Measurements from ENCODE around the gene NADK.
"Not testable (repeated sequence)": the region's sequence is repeated elsewhere in the genome, so short reads cannot be mapped to it uniquely, and the experiment has no call there.

DNA sequence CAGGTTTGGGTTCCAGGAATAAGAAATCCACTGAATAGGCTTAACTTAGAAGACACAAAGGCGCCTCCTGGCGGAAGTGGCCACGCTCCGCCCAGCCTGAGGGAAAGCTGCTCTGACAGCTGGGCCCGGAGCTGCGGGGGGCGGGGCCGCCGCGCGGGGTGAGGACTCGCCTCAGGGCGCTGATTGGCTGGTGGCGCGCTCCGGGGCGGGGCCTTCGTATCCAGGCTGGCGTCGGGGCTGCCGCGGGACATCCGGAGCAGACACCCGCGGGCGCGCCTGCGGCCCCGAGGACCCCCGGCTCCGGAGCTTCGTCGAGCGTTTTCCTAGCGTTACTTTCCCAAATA lies 31.7 kb downstream of the NADK start:
- not testable (repeated sequence) for TF ChIP-seq KDM1A (IDR thresholded peaks at IDR 0.05; ENCODE audit: borderline replicate concordance); ZNF207 (IDR thresholded peaks at IDR 0.05; ENCODE audit: borderline replicate concordance); GABPA (IDR thresholded peaks at IDR 0.05; ENCODE audit: low read depth); SMAD5 (IDR thresholded peaks at IDR 0.05; ENCODE audit: low read depth)
